GM21576 (cell line): ENCODE results near the gene SMIM33.
"Not testable (repeated sequence)": the region's sequence is repeated elsewhere in the genome, so short reads cannot be mapped to it uniquely, and the experiment has no call there.

Experiments
- ATAC-seq: cut with Tn5 transposase; IDR thresholded peaks from one replicate; pipeline ENCODE4 v1.9.1; 2021; ENCODE audit warnings: mild to moderate bottlenecking, moderate library complexity; ENCODE audit not compliant: unreplicated experiment

Gene SMIM33

DNA sequence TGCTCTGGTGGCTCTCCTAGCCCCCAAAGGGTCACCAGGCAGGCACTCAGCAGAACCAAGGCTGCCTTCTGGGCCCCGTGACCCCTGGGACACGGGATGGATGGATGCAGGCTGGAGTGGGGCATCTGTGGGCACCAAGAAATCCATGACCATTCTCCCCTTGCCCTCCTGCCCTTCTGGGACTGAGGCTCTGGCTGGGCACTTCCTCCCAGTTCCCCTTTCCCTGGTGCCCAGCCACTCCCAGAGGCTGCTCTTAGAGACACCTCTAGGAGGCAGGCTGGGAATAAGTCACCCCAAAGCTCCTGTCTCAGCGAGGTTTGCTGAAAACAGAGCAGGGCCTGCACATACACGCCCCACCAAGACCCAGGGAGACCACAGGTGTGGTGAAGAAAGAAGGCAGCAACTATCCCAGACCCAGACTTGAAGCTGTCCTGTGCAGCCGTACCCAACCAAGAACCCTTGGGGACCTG lies 10.8 kb downstream of the SMIM33 start:
- ATAC-seq: no peak

DNA sequence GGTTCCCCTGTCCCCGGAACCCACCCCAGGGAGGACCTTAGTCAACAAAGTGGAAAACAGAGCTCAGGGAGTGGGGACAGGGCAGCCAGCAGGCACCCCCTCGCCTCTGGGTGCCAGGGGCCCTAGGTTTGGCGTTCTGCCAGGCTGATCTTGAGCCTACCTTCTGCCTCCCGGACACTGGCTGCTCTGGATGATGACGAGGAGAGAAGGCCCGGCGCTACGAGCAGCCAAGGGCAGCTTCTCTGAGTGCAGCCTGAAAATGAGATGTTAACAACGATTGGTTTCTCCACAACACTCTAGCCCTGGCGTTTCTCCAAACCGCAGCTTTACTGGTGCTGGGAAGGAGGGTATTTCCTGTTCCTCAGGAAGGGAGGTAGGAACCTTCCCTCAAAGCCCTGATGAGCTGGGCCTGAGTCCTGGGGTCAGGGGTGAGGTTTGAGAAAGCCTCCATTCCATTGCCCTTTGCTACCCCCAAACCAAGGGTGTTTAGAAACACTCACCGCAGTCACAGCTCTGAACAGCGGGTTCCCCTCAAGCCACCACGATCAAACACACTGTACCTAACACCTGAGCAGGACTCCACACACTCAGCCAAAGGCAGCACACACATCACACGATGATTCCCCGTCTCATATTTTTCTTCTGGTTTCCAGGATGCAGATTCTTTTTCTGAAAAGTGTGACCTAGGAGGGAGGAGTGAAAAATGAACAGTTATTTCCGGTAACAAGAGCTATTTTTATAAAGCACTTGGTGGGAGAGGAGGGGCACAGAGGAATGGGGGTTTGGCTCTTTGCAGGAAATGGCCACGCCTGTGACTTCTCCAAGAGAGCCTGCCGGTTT lies 11.5 kb downstream of the SMIM33 start, which contains the start of gene STING1:
Gene STING1, minus strand, starts transcription at position 709 of the 840 bp plus-strand sequence. CDS start 1,054 bp downstream, outside the sequence.
- ATAC-seq: no peak

DNA sequence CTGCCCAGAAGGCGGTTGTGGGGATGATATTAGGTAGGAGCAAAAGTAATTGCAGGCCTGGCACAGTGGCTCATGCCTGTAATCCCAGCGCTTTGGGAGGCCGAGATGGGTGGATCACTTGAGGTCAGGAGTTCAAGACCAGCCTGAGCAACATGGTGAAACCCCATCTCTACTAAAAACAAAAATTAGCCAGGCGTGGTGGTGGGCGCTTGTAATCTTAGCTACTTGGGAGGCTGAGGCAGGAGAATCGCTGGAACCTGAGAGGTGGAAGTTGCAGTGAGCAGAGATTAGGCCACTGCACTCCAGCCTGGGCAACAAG lies 12.0 kb downstream of the SMIM33 start:
- not testable (repeated sequence) for ATAC-seq

DNA sequence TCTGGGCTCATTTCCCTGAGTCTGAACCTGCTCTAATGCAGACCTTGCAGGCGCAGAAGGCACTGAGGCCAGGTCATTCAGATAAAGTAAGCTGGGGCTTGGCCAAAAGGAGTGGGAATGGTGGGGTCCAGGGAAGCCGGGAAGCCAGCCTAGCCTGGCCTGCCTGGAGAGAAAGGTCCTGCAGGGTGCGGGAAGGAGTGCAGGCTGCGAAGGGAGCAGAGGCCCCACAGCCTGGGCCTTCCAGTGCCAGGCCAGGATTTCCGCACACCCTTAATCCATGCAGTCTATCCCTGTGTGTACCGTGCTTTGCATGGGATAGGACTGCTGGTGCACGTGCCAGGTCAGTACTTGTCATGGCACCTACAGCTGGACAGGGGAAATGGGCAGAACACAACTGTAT lies 15.4 kb downstream of the SMIM33 start:
- no peak for ATAC-seq

DNA sequence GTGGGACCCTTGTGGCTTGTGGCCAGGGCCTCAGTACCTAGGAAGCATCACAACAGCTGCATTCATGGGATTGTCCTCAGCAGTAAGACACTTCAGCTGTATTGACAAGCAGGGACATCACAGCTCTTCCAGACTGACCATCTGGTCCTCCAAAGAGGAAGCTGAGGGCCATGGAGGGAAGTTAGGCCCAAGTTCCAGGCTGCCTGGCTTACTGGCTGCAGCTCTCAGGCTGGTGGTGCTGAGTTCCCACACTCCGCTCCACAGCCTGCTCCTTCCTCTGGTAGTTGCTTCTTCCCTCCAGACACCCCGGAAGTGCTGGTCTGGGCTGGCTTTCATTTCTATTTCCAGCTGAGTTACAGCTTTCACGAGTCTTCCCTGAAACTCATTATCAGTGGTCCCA lies 17.5 kb downstream of the SMIM33 start:
- ATAC-seq: no peak

DNA sequence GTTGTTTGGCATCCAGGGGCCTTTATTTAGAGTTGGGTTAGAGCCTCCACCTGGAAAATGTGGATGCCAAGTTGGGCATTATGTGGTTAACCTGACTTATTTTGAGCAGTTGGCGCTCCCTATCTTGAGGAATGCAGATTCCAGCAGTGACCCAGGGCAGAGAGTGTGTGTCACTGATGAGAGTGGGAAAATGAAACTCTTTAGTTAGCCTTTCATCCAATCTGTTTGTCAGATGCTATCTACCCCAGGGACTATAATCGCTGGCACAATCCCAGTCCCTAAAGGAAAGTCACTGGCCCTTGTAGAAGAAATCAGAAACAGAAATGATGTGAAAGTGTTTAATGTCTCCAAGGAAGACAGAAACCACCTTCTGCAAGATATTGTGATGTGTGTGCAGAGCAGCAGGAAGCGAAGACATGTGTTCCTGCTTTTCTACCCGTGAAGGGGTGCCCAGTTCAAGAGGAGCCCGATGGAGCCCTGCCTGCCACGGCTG lies 21.9 kb downstream of the SMIM33 start:
- no peak for ATAC-seq

DNA sequence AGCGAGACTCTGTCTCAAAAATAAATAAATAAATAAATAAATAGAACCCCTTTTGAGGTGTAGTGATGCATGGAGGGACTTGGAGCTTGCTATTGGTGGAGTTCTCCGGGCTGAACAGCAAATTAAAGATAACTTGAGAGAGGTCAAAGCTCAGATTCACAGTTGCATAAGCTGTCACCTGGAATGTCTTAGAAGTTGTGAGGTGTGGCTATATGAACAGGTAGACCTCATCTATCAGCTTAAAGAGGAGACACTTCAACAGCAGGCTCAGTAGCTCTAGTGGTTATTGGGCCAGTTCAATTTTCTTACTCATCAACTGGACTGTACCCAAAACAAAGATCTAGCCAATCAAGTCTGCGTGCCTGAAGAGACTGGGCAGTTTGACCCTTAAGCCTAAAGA lies 23.5 kb downstream of the SMIM33 start:
- ATAC-seq: no peak

DNA sequence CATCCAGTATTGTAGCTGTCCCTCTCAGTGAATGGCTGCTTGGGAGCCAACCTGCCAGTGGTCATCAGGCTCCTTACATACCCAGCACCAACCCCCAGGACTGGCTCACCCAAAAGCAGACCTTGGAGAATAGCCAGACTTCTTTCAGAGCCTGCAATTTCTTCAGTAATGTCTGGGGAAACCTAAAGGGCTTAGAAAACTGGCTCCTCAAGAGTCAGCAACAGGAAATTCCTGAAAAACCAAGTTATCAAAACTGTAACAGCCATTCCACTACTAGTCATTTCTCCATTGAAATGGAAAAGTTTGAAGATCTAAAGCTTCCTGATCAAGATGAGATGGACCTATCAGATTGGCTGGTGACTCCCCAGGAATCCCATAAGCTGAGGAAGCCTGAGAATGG lies 24.0 kb downstream of the SMIM33 start:
- ATAC-seq: no peak

DNA sequence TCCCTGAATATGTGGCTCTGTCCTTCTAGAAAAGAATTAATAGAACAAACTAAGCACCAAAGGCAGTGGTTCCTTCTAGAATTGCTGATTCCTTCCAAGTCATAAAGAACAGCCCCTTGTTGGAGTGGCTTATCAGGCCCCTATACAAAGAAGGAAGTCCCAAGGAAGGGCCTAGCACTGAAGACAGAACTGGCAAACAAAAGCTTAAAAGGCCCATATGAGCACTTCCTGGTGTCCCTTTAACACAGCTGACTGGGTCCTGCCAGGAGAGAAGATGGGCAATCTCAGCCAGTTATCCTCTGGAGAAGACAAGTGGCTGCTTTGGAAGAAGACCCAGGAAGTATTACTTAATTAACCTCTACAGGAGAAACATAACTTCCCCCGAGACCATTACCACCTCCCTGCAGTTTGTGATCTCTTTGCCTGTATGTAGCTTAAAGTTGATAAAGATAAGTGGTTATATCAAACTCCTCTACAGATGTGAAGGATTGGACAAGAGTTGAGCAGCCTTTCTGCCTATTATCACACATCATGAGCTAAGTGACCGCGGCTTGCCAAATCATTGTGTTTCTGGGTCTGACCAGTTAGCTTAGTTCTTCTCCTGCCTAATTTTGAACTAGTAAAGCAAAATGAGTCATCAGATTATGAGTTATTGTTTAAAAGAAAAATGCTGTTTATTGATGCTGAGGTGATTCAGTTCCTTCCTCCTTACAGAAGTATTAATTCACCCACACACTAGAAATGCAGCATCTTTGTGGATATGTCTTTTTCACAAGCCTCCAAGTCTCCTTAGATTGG lies 25.0 kb downstream of the SMIM33 start:
- ATAC-seq: no peak

DNA sequence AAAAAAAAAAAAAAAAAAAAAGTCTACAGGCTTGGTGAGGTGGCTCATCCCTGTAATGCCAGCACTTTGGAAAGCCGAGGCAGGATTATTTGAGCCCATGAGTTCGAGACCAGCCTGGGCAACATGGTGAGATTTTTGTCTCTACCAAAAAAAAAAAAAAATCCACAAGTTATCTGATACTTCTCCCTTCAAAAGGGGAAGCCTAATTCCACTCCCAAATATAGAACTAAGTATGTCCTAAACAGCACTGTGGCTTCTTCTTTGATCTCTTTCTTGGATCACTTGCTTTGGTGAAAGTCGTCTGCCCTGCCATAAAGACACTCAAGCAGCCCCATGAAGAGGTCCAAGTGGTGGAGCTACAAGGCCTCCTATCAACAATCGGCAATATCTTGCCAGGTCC lies 30.6 kb downstream of the SMIM33 start:
- no peak for ATAC-seq

DNA sequence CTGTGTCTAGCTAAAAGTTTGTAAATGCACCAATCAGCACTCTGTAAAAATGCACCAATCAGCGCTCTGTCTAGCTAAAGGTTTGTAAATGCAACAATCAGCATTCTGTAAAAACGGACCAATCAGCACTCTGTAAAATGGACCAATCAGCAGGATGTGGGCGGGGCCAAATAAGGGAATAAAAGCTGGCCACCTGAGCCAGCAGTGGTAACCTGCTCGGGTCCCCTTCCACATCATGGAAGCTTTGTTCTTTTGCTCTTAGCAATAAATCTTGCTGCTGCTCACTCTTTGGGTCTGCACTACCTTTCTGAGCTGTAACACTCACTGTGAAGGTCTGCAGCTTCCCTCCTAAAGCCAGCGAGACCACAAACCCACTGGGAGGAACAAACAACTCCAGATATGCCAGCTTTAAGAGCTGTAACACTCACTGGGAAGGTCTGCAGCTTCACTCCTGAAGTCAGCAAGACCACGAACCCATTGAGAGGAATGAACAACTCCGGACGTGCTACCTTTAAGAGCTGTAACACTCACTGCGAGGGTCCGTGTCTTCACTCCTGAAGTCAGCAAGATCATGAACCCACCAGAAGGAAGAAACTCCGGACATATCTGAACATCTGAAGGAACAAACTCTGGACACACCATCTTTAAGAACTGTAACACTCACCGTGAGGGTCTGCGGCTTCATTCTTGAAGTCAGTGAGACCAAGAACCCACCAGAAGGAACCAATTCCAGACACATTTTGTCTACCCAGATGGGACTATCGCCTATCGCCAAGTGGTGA lies 32.4 kb downstream of the SMIM33 start:
- not testable (repeated sequence) for ATAC-seq

DNA sequence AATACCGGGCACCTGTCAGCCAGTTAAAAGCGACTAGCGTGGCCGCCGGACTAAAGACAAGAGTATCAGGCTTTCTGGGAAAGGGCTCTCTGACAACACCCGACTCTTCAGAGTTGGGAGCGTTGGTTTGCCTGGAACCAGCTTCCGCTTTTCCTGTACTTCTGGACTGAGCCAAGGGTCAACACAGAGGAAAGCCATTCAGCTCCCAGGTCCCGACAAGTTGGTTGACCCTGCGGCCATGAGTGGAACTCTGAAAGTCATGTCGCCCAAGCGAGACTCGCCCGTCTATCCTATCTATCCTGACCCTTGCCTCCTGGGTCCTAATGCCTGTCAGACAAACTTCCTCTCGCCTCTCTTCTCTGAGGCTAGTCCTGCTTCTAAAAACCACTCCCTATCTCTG lies 33.1 kb downstream of the SMIM33 start:
- not testable (repeated sequence) for ATAC-seq

DNA sequence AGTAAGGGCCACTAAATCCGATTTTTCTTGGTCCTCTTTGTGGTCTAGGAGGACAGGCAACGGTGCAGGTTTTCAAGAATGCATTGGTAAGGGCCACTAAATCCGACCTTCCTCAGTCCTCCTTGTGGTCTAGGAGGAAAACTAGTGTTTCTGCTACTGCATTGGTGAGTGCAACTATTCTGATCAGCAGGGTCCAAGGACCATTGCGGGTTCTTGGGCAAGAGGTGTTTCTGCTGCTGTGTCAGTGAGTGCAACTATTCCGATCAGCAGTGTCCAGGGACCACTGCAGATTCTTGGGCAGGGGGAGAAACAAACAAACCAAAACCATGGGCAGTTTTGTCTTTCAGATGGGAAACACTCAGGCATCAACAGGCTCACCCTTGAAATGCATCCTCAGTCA lies 33.9 kb downstream of the SMIM33 start:
- ATAC-seq: not testable (repeated sequence)

DNA sequence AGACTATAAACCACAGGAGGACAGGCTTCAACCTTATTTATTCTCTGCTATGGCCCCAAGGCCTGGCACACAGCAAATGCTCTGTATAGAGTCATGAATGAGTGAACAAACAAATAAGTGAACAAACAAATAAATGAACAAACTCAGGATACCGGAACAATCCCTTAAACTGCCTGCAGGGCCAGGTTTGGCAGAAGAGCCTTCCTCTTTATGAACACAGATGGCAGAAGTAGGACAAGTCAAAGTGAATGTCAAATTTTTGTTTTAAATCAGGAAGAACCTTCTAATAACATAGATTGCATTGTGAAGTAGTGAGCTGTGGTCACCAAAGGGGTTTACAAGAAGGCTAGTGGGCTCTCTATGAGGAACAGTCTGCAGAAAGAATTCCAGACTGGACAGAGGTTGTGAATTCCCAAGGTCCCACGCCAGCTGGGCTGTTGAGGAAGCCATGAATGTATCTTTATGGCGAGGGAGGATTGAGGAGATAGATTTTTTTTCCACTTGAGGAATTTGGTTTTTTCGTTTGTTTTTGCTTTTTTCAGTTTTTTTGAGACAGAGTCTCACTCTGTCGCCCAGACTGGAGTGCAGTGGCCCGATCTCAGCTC lies 42.1 kb downstream of the SMIM33 start:
- no peak for ATAC-seq

DNA sequence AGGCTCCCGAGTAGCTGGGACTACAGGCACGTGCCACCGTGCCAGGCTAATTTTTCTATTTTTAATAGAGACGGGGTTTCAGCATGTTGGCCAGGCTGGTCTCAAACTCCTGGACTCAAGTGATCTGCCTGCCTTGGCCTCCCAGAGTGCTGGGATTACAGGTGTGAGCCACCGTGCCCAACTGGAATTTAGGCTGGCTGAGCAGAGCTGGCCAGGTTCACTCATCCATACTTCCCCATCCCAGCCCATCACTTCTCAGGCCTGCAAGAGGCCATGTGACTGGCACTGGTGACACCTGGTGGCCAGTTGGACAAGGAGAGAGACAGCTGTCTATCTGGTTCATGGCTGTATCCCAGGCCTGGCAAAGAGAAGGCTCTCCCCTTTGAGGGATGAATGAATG lies 42.6 kb downstream of the SMIM33 start:
- ATAC-seq: peak; percentile 64

DNA sequence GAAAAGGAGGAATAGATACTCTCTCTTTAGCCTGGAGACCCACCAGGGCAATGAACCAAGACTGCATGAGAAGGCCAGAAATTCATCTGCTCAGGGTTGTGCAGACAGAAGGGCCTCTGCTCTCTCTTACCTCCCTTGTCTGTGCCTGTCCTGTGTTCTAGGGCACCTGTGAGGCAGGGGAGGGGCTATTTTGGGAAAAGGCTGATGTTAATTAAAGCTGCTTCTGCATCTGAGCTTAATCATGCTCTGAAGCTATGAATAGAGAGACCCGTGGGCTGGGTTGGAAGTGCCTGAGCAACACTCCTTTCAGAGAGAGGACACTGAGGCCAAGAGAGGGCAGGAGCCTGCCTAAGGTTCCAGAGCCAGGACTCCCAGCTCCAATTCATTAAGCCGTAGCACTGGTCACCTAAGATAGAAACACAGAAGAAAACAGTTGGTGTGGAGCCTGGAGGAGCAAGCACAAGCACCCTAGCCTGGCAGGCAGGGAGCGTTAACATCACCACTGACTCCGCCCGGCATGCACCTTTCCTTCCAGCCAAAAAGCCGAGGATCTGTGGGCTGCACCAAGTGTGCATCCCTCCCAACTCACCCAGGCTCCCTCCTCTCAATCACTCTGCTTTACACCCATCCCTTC lies 43.2 kb downstream of the SMIM33 start:
- no peak for ATAC-seq

DNA sequence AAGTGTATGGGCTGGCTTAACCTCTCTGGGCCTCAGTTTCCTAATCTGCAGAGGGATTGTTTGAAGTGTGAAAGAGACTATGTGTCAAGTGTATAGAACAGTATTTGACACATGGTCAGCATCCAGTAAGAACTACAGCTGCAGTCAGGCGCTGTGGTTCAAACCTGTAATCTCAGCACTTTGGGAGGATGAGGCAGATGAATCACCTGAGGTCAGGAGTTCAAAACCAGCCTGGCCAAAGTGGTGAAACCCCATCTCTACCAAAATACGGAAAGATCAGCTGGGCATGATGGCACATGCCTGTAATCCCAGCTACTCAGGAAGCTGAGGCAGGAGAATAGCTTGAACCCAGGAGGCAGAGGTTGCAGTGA lies 43.7 kb downstream of the SMIM33 start:
- ATAC-seq: no peak

DNA sequence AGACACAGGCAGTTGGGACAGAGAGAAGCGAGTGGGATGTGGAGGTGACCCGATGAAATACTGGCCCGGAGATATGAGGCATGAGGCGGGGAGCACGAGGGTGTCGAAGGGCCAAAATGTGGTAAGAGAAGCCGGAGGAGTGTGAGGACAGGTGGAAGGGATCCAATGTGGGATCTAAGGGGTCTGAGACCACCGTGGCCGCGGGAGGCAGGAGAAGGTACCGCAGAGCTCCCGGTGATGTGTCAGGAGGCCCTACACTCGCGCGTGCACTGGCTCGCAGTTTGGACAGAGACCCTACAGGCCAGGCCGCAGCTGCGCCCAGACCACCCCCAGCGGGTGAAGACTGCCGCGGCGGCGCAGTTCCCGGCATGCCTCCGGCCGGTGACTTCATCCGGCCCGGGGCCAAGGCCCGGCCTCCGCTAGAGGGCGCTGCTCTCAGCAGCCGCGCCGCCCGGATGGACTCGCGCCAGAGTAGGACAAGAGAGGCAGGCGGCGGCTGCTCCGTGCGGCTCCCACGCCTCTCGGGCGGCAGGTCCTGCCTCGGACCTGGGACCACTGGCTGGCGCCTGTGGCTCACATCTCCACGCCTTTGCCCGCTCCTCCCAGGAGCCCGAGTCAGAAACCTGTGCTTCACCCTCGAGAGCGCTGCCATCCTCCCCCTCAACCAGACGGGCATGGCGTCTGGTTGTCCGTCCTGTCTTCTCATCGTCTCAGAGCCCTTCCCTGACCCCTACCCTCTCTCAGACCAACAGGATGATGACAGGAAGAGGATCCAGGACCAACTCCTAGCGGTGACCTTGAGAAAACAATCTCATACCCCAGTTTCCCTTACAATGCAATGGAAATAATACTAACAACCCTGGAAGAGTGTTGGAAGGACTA lies 47.1 kb downstream of the SMIM33 start:
- ATAC-seq: peak; percentile 79
